Measurements from ENCODE around the gene CALD1. TPM values are rescaled to one million over a fixed set of nuclear protein-coding genes. Genes with fewer than 3 reads are reported as not detected.

CALD1 gene
- total and polyA plus RNA-seq, 11 donors, result 89.6 to 186 (median 125) TPM

- H3K4me3 ChIP-seq, result peak overlapping the region; percentile 59 to 90 (median 77)
- H3K4me1 ChIP-seq, result peaks cover 0 to 32% (median 11%) of the 10 kb centered on the region in 12 donors
- H3K36me3 ChIP-seq, result peaks cover 0 to 20% (median 0%) of the 10 kb centered on the region in 9 donors
- ATAC-seq (no peak), DNase-seq (no peak)
- TF ChIP-seq POLR2A (IDR thresholded peaks at IDR 0.05) (no peak), CTCF (IDR thresholded peaks at IDR 0.05) (no peak)
- 43 to 51% (median 49%) methylated on average over 8 of the region's 8 CpGs for WGBS, 4 donors
- H3K9me3 ChIP-seq, result peaks cover 0 to 6% (median 0%) of the 10 kb centered on the region in 12 donors
- H3K27me3 ChIP-seq, result no peaks in the 10 kb centered on the region
- intact Hi-C loops (cut with DNase I), result loop anchor here (1.0 to 10.0 kb wide), 9 partner anchors 159 to 226 kb away; partner anchors contain the start of genes CYREN (in 7 of the 10), TMEM140 (in 4 of the 10) and WDR91 (in 1 of the 10)
- peak overlapping the region; percentile 65 to 93 (median 88) for H3K27ac ChIP-seq
These were observed 206.5 kb downstream of the CALD1 start for GRCh38 chr7:134985894-134986362.

GRCh38 chr7:134986363-134987251, 207.2 kb downstream of the CALD1 start, which contains the start of gene AGBL3:
Gene AGBL3 (plus strand): TSS chr7:134986508. CDS start chr7:134987934, 1,426 bp downstream.
- Histone ChIP-seq H3K36me3 (peaks cover 0 to 20% (median 0%) of the 10 kb centered on the region in 9 donors), H3K4me1 (peaks cover 0 to 32% (median 13%) of the 10 kb centered on the region in 12 donors), H3K27ac (peak within 1 kb of the TSS; percentile 65 to 93 (median 88)), H3K4me3 (peak within 1 kb of the TSS; percentile 59 to 90 (median 77)), H3K9me3 (peaks cover 0 to 2% (median 0%) of the 10 kb centered on the region in 12 donors), H3K27me3 (no peaks in the 10 kb centered on the region)
- ATAC-seq (peak; percentile 98 to 99 (median 99)), DNase-seq (peak; percentile 97 to 99 (median 98))
- TF ChIP-seq POLR2A (IDR thresholded peaks at IDR 0.05), result peak in 1 of 2 donors; percentile 62
- peak; percentile 41 to 90 (median 69) for TF ChIP-seq CTCF (IDR thresholded peaks at IDR 0.05)
- 0 to 1% (median 1%) methylated on average over 28 to 70 of the region's 70 CpGs for WGBS, 4 donors
- intact Hi-C loops (cut with DNase I), result loop anchor here (1.0 to 10.0 kb wide), 9 partner anchors 158 to 226 kb away; partner anchors contain the start of genes CYREN (in 7 of the 10), TMEM140 (in 4 of the 10) and WDR91 (in 1 of the 10)

- H3K4me1 ChIP-seq, result peaks cover 0 to 42% (median 20%) of the 10 kb centered on the region in 12 donors
- ATAC-seq (no peak), DNase-seq (no peak)
- peak overlapping the region in 1 of 12 donors; percentile 78 for H3K4me3 ChIP-seq
- no peak for TF ChIP-seq POLR2A (IDR thresholded peaks at IDR 0.05)
- TF ChIP-seq CTCF (IDR thresholded peaks at IDR 0.05), result no peak
- 91 to 93% (median 92%) methylated on average over 5 of the region's 5 CpGs for WGBS, 4 donors
- H3K27ac ChIP-seq, result no peak overlapping the region
- H3K27me3 ChIP-seq, result no peaks in the 10 kb centered on the region
- H3K36me3 ChIP-seq, result peaks cover 0 to 20% (median 7%) of the 10 kb centered on the region in 9 donors
- intact Hi-C loops (cut with DNase I), result loop anchor here in 8 of 10 donors (5.0 to 10.0 kb wide), 6 partner anchors 157 to 224 kb away; partner anchors contain the start of genes TMEM140 (in 4 of the 8), CYREN (in 1 of the 8) and WDR91 (in 1 of the 8)
- no peaks in the 10 kb centered on the region for H3K9me3 ChIP-seq
These were observed 208.7 kb downstream of the CALD1 start for GRCh38 chr7:134988161-134988560.
